NCI-H1092 treated with DMSO at 0.1 percent for 48 hours (cell line): ENCODE results near the gene CCNY.

Experiments used
- DNase-seq: peaks from one replicate; lab custom pipeline; 2025; lab: John Stamatoyannopoulos, UW

CCNY gene

GRCh38 chr10:35558276-35558675, 222.0 kb downstream of the CCNY start:
- DNase-seq, result no peak

GRCh38 chr10:35559416-35559815, 223.1 kb downstream of the CCNY start:
- no peak for DNase-seq

- DNase-seq, result no peak
Observed at GRCh38 chr10:35561715-35562114, 225.4 kb downstream of the CCNY start.

GRCh38 chr10:35562427-35562826, 226.1 kb downstream of the CCNY start:
- no peak for DNase-seq

GRCh38 chr10:35563261-35563891, 227.1 kb downstream of the CCNY start:
- DNase-seq, result peak; percentile 47

- no peak for DNase-seq
Observed at GRCh38 chr10:35564341-35564968, 228.1 kb downstream of the CCNY start.

- DNase-seq, result no peak
Observed at GRCh38 chr10:35565602-35566081, 229.3 kb downstream of the CCNY start.

- DNase-seq, result no peak
Observed at GRCh38 chr10:35567951-35568350, 231.6 kb downstream of the CCNY start.

GRCh38 chr10:35568483-35569015, 232.2 kb downstream of the CCNY start:
- no peak for DNase-seq

GRCh38 chr10:35569111-35569707, 232.9 kb downstream of the CCNY start:
- no peak for DNase-seq

GRCh38 chr10:35569836-35570235, 233.5 kb downstream of the CCNY start:
- DNase-seq, result no peak

- no peak for DNase-seq
Observed at GRCh38 chr10:35570397-35570796, 234.1 kb downstream of the CCNY start.

GRCh38 chr10:35572583-35572982, 236.3 kb downstream of the CCNY start:
- no peak for DNase-seq

GRCh38 chr10:35573796-35574195, 237.5 kb downstream of the CCNY start:
- no peak for DNase-seq

- DNase-seq, result no peak
Observed at GRCh38 chr10:35574924-35575352, 238.6 kb downstream of the CCNY start.

GRCh38 chr10:35575640-35576039, 239.3 kb downstream of the CCNY start:
- no peak for DNase-seq

GRCh38 chr10:35576730-35577129, 240.4 kb downstream of the CCNY start:
- DNase-seq, result no peak

GRCh38 chr10:35577926-35578617, 241.8 kb downstream of the CCNY start:
- no peak for DNase-seq

GRCh38 chr10:35578618-35578956, 242.3 kb downstream of the CCNY start:
- no peak for DNase-seq

GRCh38 chr10:35579116-35579515, 242.8 kb downstream of the CCNY start:
- DNase-seq, result no peak

GRCh38 chr10:35579726-35580422, 243.6 kb downstream of the CCNY start:
- DNase-seq, result no peak

- no peak for DNase-seq
Observed at GRCh38 chr10:35580423-35580770, 244.1 kb downstream of the CCNY start.
